ENCODE measurements around the gene BICRA. TPM values are rescaled to one million over a fixed set of nuclear protein-coding genes. Genes with fewer than 3 reads are reported as not detected.
A peak's percentile ranks its signal among the peaks of the same experiment; 100 is the strongest.

The BICRA gene
- total and polyA plus RNA-seq, 9 of the 15 experiments (the other 6 are each of a cell fraction or from before 2014, with no cell fraction given) = 0.01 to 8.8 (median 1.2) TPM

GRCh38 chr19:47675271-47675670, 66.3 kb downstream of the BICRA start:
- H3K79me2 ChIP-seq (ENCODE audit: control insufficient read depth, insufficient read depth, low read length) = no peaks in the 10 kb centered on the region
- ATAC-seq = no peak
- H3K9me1 ChIP-seq (ENCODE audit: control insufficient read depth, insufficient read depth, low read length) = peaks cover 4% of the 10 kb centered on the region
- POLR2A ChIA-PET = interaction anchor here (1.5 kb wide), 1 partner anchor 9 kb away, joined by 3 read pairs; no protein-coding TSS in a partner anchor
- no TSS peak for BruUV-seq (replicated peaks)
- no peak overlapping the region for H3K27ac ChIP-seq (ENCODE audit: extremely low read depth, low read depth, low read length)
- FAIRE-seq = no peak
- H3K27me3 ChIP-seq (ENCODE audit: control insufficient read depth in 2 of 2, insufficient read depth in 2 of 2, low read length in 2 of 2) = no peaks in the 10 kb centered on the region
- TF ChIP-seq MTA3 (IDR thresholded peaks at IDR 0.05; ENCODE audit: borderline replicate concordance) (no peak), SAFB (IDR thresholded peaks at IDR 0.05; ENCODE audit: borderline replicate concordance, low read depth, low read length) (no peak), KAT8 (IDR thresholded peaks at IDR 0.05; ENCODE audit: low read depth) (no peak)
- TF ChIP-seq, protein P1, sequence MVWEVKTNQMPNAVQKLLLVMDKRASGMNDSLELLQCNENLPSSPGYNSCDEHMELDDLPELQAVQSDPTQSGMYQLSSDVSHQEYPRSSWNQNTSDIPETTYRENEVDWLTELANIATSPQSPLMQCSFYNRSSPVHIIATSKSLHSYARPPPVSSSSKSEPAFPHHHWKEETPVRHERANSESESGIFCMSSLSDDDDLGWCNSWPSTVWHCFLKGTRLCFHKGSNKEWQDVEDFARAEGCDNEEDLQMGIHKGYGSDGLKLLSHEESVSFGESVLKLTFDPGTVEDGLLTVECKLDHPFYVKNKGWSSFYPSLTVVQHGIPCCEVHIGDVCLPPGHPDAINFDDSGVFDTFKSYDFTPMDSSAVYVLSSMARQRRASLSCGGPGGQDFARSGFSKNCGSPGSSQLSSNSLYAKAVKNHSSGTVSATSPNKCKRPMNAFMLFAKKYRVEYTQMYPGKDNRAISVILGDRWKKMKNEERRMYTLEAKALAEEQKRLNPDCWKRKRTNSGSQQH (CRISPR knock-in tag; IDR thresholded peaks at IDR 0.05) = no peak
- in situ Hi-C loops (cut with MboI) = no loop called here
- no peak overlapping the region for H2AFZ ChIP-seq (ENCODE audit: low read depth, low read length)
- 94% methylated on average over 10 of the region's 12 CpGs for WGBS (ENCODE audit: insufficient coverage, low coverage, missing lambda C conversion rate)
- no peak overlapping the region for H3K4me3 ChIP-seq
- intact Hi-C loops (cut with micrococcal nuclease) = no loop called here
- peaks cover 0 to 6% of the 10 kb centered on the region in 2 experiments; a peak in 2 of 5 replicates for H3K4me1 ChIP-seq (replicated peaks in 1 of 2; ENCODE audit: control insufficient read depth in 2 of 2, insufficient read depth in 2 of 2, low read length in 2 of 2)
- peaks cover 26% of the 10 kb centered on the region; the same call in 1 of the 3 replicates for H3K36me3 ChIP-seq (ENCODE audit: control insufficient read depth, insufficient read depth, low read length)
- H3K9me3 ChIP-seq (replicated peaks; ENCODE audit: control insufficient read depth, insufficient read depth, low read depth, low read length) = no peaks in the 10 kb centered on the region
- H3K9ac ChIP-seq (ENCODE audit: insufficient read depth in 1 of 2, low read depth in 2 of 2, low read length in 2 of 2) = peak overlapping the region in 1 of 2 experiments; percentile 81; a peak in 2 of 4 replicates
- no peak for DNase-seq (ENCODE audit: extremely low read depth in 1 of 4, low spot score in 3 of 4)
- H3K4me2 ChIP-seq (ENCODE audit: insufficient read depth, low read length) = no peak overlapping the region
- CTCF ChIA-PET (ENCODE audit: low intra/inter-chr PET ratio) = no interaction called here
- H4K20me1 ChIP-seq (replicated peaks; ENCODE audit: control insufficient read depth, insufficient read depth, low read length) = no peaks in the 10 kb centered on the region

- no peak overlapping the region for H3K4me3 ChIP-seq
- peaks cover 0 to 6% of the 10 kb centered on the region in 2 experiments; a peak in 2 of 5 replicates for H3K4me1 ChIP-seq (replicated peaks in 1 of 2; ENCODE audit: control insufficient read depth in 2 of 2, insufficient read depth in 2 of 2, low read length in 2 of 2)
- POLR2A ChIA-PET = interaction anchor here (1.1 kb wide), 1 partner anchor 9 kb away, joined by 4 read pairs; no protein-coding TSS in a partner anchor
- no peaks in the 10 kb centered on the region for H4K20me1 ChIP-seq (replicated peaks; ENCODE audit: control insufficient read depth, insufficient read depth, low read length)
- no peak for FAIRE-seq
- H3K36me3 ChIP-seq (ENCODE audit: control insufficient read depth, insufficient read depth, low read length) = peaks cover 31% of the 10 kb centered on the region; the same call in 1 of the 3 replicates
- no peaks in the 10 kb centered on the region for H3K9me3 ChIP-seq (replicated peaks; ENCODE audit: control insufficient read depth, insufficient read depth, low read depth, low read length)
- CTCF ChIA-PET (ENCODE audit: low intra/inter-chr PET ratio) = no interaction called here
- DNase-seq (ENCODE audit: extremely low read depth in 1 of 4, low spot score in 3 of 4) = no peak
- ATAC-seq = no peak
- H3K27ac ChIP-seq (ENCODE audit: extremely low read depth, low read depth, low read length) = no peak overlapping the region
- BruUV-seq (replicated peaks) = no TSS peak
- no peaks in the 10 kb centered on the region for H3K27me3 ChIP-seq (ENCODE audit: control insufficient read depth in 2 of 2, insufficient read depth in 2 of 2, low read length in 2 of 2)
- WGBS (ENCODE audit: insufficient coverage, low coverage, missing lambda C conversion rate) = 0% methylated on average over 1 of the region's 8 CpGs
- no peak overlapping the region for H3K4me2 ChIP-seq (ENCODE audit: insufficient read depth, low read length)
- intact Hi-C loops (cut with micrococcal nuclease) (no loop called here), in situ Hi-C loops (cut with MboI) (no loop called here)
- H2AFZ ChIP-seq (ENCODE audit: low read depth, low read length) = no peak overlapping the region
- H3K79me2 ChIP-seq (ENCODE audit: control insufficient read depth, insufficient read depth, low read length) = no peaks in the 10 kb centered on the region
- H3K9me1 ChIP-seq (ENCODE audit: control insufficient read depth, insufficient read depth, low read length) = peaks cover 4% of the 10 kb centered on the region
- 0 out of 4 replicates have a peak overlapping the region, but pooled peaks of 1 of the 2 experiments have one; percentile 17 for H3K9ac ChIP-seq (ENCODE audit: insufficient read depth in 1 of 2, low read depth in 2 of 2, low read length in 2 of 2)
- TF ChIP-seq CHD2 (IDR thresholded peaks at IDR 0.05; ENCODE audit: low read depth, low read length) (no peak), THRB (CRISPR knock-in tag; conservative IDR thresholded peaks at IDR 0.05) (no peak), SUPT5H (IDR thresholded peaks at IDR 0.05) (no peak), DACH1 (IDR thresholded peaks at IDR 0.05; ENCODE audit: partially characterized antibody) (no peak), MTF1 (CRISPR knock-in tag; IDR thresholded peaks at IDR 0.05; ENCODE audit: borderline replicate concordance) (no peak), MEF2D (tag; conservative IDR thresholded peaks at IDR 0.05; ENCODE audit: low read depth) (no peak), FOXJ3 (CRISPR knock-in tag; IDR thresholded peaks at IDR 0.05) (no peak), SETDB1 (IDR thresholded peaks at IDR 0.05; ENCODE audit: low read length) (no peak), TAF9B (IDR thresholded peaks at IDR 0.05; ENCODE audit: partially characterized antibody) (no peak), ZEB2 (IDR thresholded peaks at IDR 0.05) (no peak), EWSR1 (IDR thresholded peaks at IDR 0.05; ENCODE audit: borderline replicate concordance, low read depth, partially characterized antibody) (no peak)
Observed at GRCh38 chr19:47675859-47676258, 66.9 kb downstream of the BICRA start.

Data from K562 (cell line).